ENCODE data around the gene ISLR.

Gene ISLR

GRCh38 chr15:74172701-74173379 lies 670 bp upstream of the ISLR start:
- Histone ChIP-seq H3F3A (ENCODE audit: insufficient read depth, low read length) (no peaks in the 10 kb centered on the region), H3K4me3 (ENCODE audit: low read depth, low read length, poor library complexity, severe bottlenecking) (no peak overlapping the region), H3K79me2 (ENCODE audit: insufficient read depth, low read length) (no peaks in the 10 kb centered on the region), H3K9me3 (ENCODE audit: low read length) (no peaks in the 10 kb centered on the region), H2AFZ (ENCODE audit: low read length) (no peak overlapping the region), H4K20me1 (ENCODE audit: insufficient read depth, low read length) (no peaks in the 10 kb centered on the region), H3K27me3 (ENCODE audit: insufficient read depth, low read length) (0 out of 2 replicates have a peak, but pooled peaks cover 2% of the 10 kb centered on the region), H3K4me1 (ENCODE audit: insufficient read depth, low read length, severe bottlenecking) (no peaks in the 10 kb centered on the region), H3K36me3 (ENCODE audit: insufficient read depth, low read length) (no peaks in the 10 kb centered on the region), H3K9me2 (ENCODE audit: low read depth, low read length) (no peaks in the 10 kb centered on the region), H3K9ac (ENCODE audit: low read length) (no peak overlapping the region), H3K27ac (ENCODE audit: low read depth, low read length, poor library complexity, severe bottlenecking) (no peak overlapping the region), H3K4me2 (ENCODE audit: low read length) (no peak overlapping the region)
- TF ChIP-seq, protein P1, sequence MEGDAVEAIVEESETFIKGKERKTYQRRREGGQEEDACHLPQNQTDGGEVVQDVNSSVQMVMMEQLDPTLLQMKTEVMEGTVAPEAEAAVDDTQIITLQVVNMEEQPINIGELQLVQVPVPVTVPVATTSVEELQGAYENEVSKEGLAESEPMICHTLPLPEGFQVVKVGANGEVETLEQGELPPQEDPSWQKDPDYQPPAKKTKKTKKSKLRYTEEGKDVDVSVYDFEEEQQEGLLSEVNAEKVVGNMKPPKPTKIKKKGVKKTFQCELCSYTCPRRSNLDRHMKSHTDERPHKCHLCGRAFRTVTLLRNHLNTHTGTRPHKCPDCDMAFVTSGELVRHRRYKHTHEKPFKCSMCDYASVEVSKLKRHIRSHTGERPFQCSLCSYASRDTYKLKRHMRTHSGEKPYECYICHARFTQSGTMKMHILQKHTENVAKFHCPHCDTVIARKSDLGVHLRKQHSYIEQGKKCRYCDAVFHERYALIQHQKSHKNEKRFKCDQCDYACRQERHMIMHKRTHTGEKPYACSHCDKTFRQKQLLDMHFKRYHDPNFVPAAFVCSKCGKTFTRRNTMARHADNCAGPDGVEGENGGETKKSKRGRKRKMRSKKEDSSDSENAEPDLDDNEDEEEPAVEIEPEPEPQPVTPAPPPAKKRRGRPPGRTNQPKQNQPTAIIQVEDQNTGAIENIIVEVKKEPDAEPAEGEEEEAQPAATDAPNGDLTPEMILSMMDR (IDR thresholded peaks at IDR 0.05; ENCODE audit: low read length): no peak
- no peak for TF ChIP-seq EZH2 (IDR thresholded peaks at IDR 0.05; ENCODE audit: borderline replicate concordance, low read length)

- H2AFZ ChIP-seq (ENCODE audit: low read length): no peak overlapping the region
- no peak overlapping the region for H3K9ac ChIP-seq (ENCODE audit: low read length)
- no peak overlapping the region for H3K27ac ChIP-seq (ENCODE audit: low read depth, low read length, poor library complexity, severe bottlenecking)
- no peaks in the 10 kb centered on the region for H3K9me2 ChIP-seq (ENCODE audit: low read depth, low read length)
- no peaks in the 10 kb centered on the region for H3K4me1 ChIP-seq (ENCODE audit: insufficient read depth, low read length, severe bottlenecking)
- H3F3A ChIP-seq (ENCODE audit: insufficient read depth, low read length): no peaks in the 10 kb centered on the region
- H3K79me2 ChIP-seq (ENCODE audit: insufficient read depth, low read length): no peaks in the 10 kb centered on the region
- no peaks in the 10 kb centered on the region for H3K36me3 ChIP-seq (ENCODE audit: insufficient read depth, low read length)
- TF ChIP-seq EZH2 (IDR thresholded peaks at IDR 0.05; ENCODE audit: borderline replicate concordance, low read length): no peak
- TF ChIP-seq, protein P1 (IDR thresholded peaks at IDR 0.05; ENCODE audit: low read length): no peak
- H4K20me1 ChIP-seq (ENCODE audit: insufficient read depth, low read length): no peaks in the 10 kb centered on the region
- no peak overlapping the region for H3K4me3 ChIP-seq (ENCODE audit: low read depth, low read length, poor library complexity, severe bottlenecking)
- H3K4me2 ChIP-seq (ENCODE audit: low read length): no peak overlapping the region
- H3K27me3 ChIP-seq (ENCODE audit: insufficient read depth, low read length): 0 out of 2 replicates have a peak, but pooled peaks cover 5% of the 10 kb centered on the region
- no peaks in the 10 kb centered on the region for H3K9me3 ChIP-seq (ENCODE audit: low read length)
Observed at GRCh38 chr15:74174219-74174957, 878 bp downstream of the ISLR start.

- Histone ChIP-seq H3K9me3 (ENCODE audit: low read length) (no peaks in the 10 kb centered on the region), H3K4me3 (ENCODE audit: low read depth, low read length, poor library complexity, severe bottlenecking) (no peak overlapping the region), H3K4me1 (ENCODE audit: insufficient read depth, low read length, severe bottlenecking) (no peaks in the 10 kb centered on the region), H3F3A (ENCODE audit: insufficient read depth, low read length) (no peaks in the 10 kb centered on the region), H3K36me3 (ENCODE audit: insufficient read depth, low read length) (no peaks in the 10 kb centered on the region), H3K9ac (ENCODE audit: low read length) (no peak overlapping the region), H3K79me2 (ENCODE audit: insufficient read depth, low read length) (no peaks in the 10 kb centered on the region), H3K27me3 (ENCODE audit: insufficient read depth, low read length) (0 out of 2 replicates have a peak, but pooled peaks cover 5% of the 10 kb centered on the region), H3K9me2 (ENCODE audit: low read depth, low read length) (no peaks in the 10 kb centered on the region), H3K27ac (ENCODE audit: low read depth, low read length, poor library complexity, severe bottlenecking) (no peak overlapping the region), H2AFZ (ENCODE audit: low read length) (no peak overlapping the region), H4K20me1 (ENCODE audit: insufficient read depth, low read length) (no peaks in the 10 kb centered on the region), H3K4me2 (ENCODE audit: low read length) (no peak overlapping the region)
- TF ChIP-seq, protein P1 (IDR thresholded peaks at IDR 0.05; ENCODE audit: low read length): no peak
- TF ChIP-seq EZH2 (IDR thresholded peaks at IDR 0.05; ENCODE audit: borderline replicate concordance, low read length): no peak
Observed at GRCh38 chr15:74174958-74175253, 1.4 kb downstream of the ISLR start.
